ENCODE data around the gene NOL3. TPM values are rescaled to one million over a fixed set of nuclear protein-coding genes. Genes with fewer than 3 reads are reported as not detected.

The NOL3 gene
- total RNA-seq, 1 experiment from 2014 or later = 8.5 TPM

- no peaks in the 10 kb centered on the region for H3K4me1 Mint-ChIP-seq
These were observed 43.1 kb downstream of the NOL3 start for GRCh38 chr16:67213197-67214019.

GRCh38 chr16:67215706-67216105, 45.4 kb downstream of the NOL3 start:
- ATAC-seq (peak; percentile 78), DNase-seq (ENCODE audit: low spot score) (no peak)
- POLR2A ChIA-PET = no interaction called here
- CTCF ChIA-PET = interaction anchor here (1.2 to 9.1 kb wide), 3 partner anchors 17 to 69 kb away, joined by 3 to 65 read pairs (median 4); partner anchors contain the start of gene ELMO3
- no peak overlapping the region for H3K4me3 Mint-ChIP-seq
- H3K4me1 Mint-ChIP-seq = no peaks in the 10 kb centered on the region
- H3K36me3 Mint-ChIP-seq = no peaks in the 10 kb centered on the region
- no peak overlapping the region for H3K27ac Mint-ChIP-seq
- H3K27me3 Mint-ChIP-seq (ENCODE audit: low read depth) = peaks cover 55% of the 10 kb centered on the region
- no peaks in the 10 kb centered on the region for H3K9me3 Mint-ChIP-seq
- TF ChIP-seq, protein P1, sequence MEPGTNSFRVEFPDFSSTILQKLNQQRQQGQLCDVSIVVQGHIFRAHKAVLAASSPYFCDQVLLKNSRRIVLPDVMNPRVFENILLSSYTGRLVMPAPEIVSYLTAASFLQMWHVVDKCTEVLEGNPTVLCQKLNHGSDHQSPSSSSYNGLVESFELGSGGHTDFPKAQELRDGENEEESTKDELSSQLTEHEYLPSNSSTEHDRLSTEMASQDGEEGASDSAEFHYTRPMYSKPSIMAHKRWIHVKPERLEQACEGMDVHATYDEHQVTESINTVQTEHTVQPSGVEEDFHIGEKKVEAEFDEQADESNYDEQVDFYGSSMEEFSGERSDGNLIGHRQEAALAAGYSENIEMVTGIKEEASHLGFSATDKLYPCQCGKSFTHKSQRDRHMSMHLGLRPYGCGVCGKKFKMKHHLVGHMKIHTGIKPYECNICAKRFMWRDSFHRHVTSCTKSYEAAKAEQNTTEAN (CRISPR knock-in tag; IDR thresholded peaks at IDR 0.05) = no peak
- no peak for TF ChIP-seq ZNF532 (CRISPR knock-in tag; IDR thresholded peaks at IDR 0.05; ENCODE audit: borderline replicate concordance)
- TF ChIP-seq ESRRA (CRISPR knock-in tag; IDR thresholded peaks at IDR 0.05; ENCODE audit: borderline replicate concordance) = no peak
- no peak for TF ChIP-seq RELA (CRISPR knock-in tag; IDR thresholded peaks at IDR 0.05; ENCODE audit: borderline replicate concordance)
- TF ChIP-seq, protein P2, sequence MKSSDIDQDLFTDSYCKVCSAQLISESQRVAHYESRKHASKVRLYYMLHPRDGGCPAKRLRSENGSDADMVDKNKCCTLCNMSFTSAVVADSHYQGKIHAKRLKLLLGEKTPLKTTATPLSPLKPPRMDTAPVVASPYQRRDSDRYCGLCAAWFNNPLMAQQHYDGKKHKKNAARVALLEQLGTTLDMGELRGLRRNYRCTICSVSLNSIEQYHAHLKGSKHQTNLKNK (CRISPR knock-in tag; IDR thresholded peaks at IDR 0.05) = no peak

More at GRCh38 chr16:67213197-67214019, 43.1 kb downstream of the NOL3 start:
- TF ChIP-seq SMAD4 (CRISPR knock-in tag; IDR thresholded peaks at IDR 0.05) (no peak), E2F1 (CRISPR knock-in tag; IDR thresholded peaks at IDR 0.05) (no peak), ERG (CRISPR knock-in tag; IDR thresholded peaks at IDR 0.05) (no peak), ELF4 (CRISPR knock-in tag; IDR thresholded peaks at IDR 0.05; ENCODE audit: low read depth) (no peak), MXD4 (CRISPR knock-in tag; IDR thresholded peaks at IDR 0.05; ENCODE audit: borderline replicate concordance) (no peak), TEAD4 (CRISPR knock-in tag; IDR thresholded peaks at IDR 0.05) (no peak), ATF1 (CRISPR knock-in tag; IDR thresholded peaks at IDR 0.05) (no peak), SOX15 (CRISPR knock-in tag; IDR thresholded peaks at IDR 0.05) (no peak), NR3C1 (CRISPR knock-in tag; conservative IDR thresholded peaks at IDR 0.05; ENCODE audit: low read depth) (no peak), ETV6 (CRISPR knock-in tag; IDR thresholded peaks at IDR 0.05) (no peak), ZNF425 (CRISPR knock-in tag; conservative IDR thresholded peaks at IDR 0.05) (no peak), ZNF423 (CRISPR knock-in tag; IDR thresholded peaks at IDR 0.05) (no peak), CREM (CRISPR knock-in tag; IDR thresholded peaks at IDR 0.05) (no peak), OVOL2 (CRISPR knock-in tag; IDR thresholded peaks at IDR 0.05; ENCODE audit: borderline replicate concordance) (no peak)
- TF ChIP-seq, protein P2 (CRISPR knock-in tag; IDR thresholded peaks at IDR 0.05) = no peak
- TF ChIP-seq, protein P3, sequence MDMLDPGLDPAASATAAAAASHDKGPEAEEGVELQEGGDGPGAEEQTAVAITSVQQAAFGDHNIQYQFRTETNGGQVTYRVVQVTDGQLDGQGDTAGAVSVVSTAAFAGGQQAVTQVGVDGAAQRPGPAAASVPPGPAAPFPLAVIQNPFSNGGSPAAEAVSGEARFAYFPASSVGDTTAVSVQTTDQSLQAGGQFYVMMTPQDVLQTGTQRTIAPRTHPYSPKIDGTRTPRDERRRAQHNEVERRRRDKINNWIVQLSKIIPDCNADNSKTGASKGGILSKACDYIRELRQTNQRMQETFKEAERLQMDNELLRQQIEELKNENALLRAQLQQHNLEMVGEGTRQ (CRISPR knock-in tag; IDR thresholded peaks at IDR 0.05) = no peak
- Mint-ChIP-seq H3K4me3 (no peak overlapping the region), H3K36me3 (no peaks in the 10 kb centered on the region), H3K27me3 (ENCODE audit: low read depth) (peaks cover 40% of the 10 kb centered on the region), H3K27ac (no peak overlapping the region), H3K9me3 (no peaks in the 10 kb centered on the region)
- ATAC-seq = no peak
- CTCF ChIA-PET = interaction anchor here (1.6 to 9.1 kb wide), 2 partner anchors 15 to 58 kb away, joined by 3 to 65 read pairs; partner anchors contain the start of gene ELMO3
- POLR2A ChIA-PET = no interaction called here
- DNase-seq (ENCODE audit: low spot score) = no peak
